Activated CD4-positive, alpha-beta T cell treated with anti-CD3 and anti-CD28 coated beads for 36 hours (primary cell): ENCODE measurements around the gene ENG. TPM values are rescaled to one million over a fixed set of nuclear protein-coding genes. Genes with fewer than 3 reads are reported as not detected.
"Not testable (repeated sequence)": the region's sequence is repeated elsewhere in the genome, so short reads cannot be mapped to it uniquely, and the experiment has no call there.

Experiments
- ATAC-seq: fragments of 200-7000 bp; cut with Tn5 transposase; one replicate; pipeline ENCODE4 v1.10.0; 2021; ENCODE audit warnings: mild to moderate bottlenecking, moderate library complexity
- CTCF ChIA-PET: fragments of 350-600 bp; sonication (Branson Sonifier 250); formaldehyde crosslinking; loops from one replicate; lab custom pipeline; 2021; ENCODE audit warnings: antibody characterized with exemption; lab: Charles Lee
- POLR2A ChIA-PET: fragments of 350-600 bp; sonication (Branson Sonifier 250); formaldehyde crosslinking; loops from one replicate; lab custom pipeline; 2021; ENCODE audit warnings: antibody characterized with exemption, inconsistent platforms; lab: Charles Lee
- DNase-seq: peaks from one replicate; pipeline ENCODE4 v3.0.0-alpha.2; 2020
- H3K27ac Mint-ChIP-seq: one replicate; pipeline ENCODE4 v1.8.0; 2021; ENCODE audit warnings: mixed read lengths
- H3K27me3 Mint-ChIP-seq: one replicate; pipeline ENCODE4 v1.8.0; 2021; ENCODE audit warnings: mixed read lengths
- H3K36me3 Mint-ChIP-seq: one replicate; pipeline ENCODE4 v1.8.0; 2021; ENCODE audit warnings: low read depth, mixed read lengths
- H3K4me1 Mint-ChIP-seq: one replicate; pipeline ENCODE4 v1.8.0; 2021; ENCODE audit warnings: mixed read lengths
- H3K4me3 Mint-ChIP-seq: one replicate; pipeline ENCODE4 v1.8.0; 2021; ENCODE audit warnings: mild to moderate bottlenecking, moderate library complexity, mixed read lengths
- H3K9me3 Mint-ChIP-seq: one replicate; pipeline ENCODE4 v1.8.0; 2021; ENCODE audit warnings: low read depth, mixed read lengths
- intact Hi-C, 2 experiments: fragments of 100-400 bp; cut with DNase I in 1 of 2; cut with micrococcal nuclease in 1 of 2; formaldehyde crosslinking; loops; one replicate each; pipeline versions ENCODE4 v1.14.2 to v1.15.1; 2022 to 2024; cut with DNase I, micrococcal nuclease
- total RNA-seq, 2 experiments: library from RNA; stranded (reverse); gene quantifications; one replicate each; pipeline ENCODE4 v1.2.3, GENCODE V29; 2021

Gene ENG
- total RNA-seq, 2 experiments from 2014 or later: 13.9 to 15.2 TPM

- intact Hi-C loops: no loop called here
- no peaks in the 10 kb centered on the region for H3K27me3 Mint-ChIP-seq
- no peaks in the 10 kb centered on the region for H3K4me1 Mint-ChIP-seq
- H3K36me3 Mint-ChIP-seq: no peaks in the 10 kb centered on the region
- no peak for DNase-seq
- ATAC-seq: no peak
- no peaks in the 10 kb centered on the region for H3K9me3 Mint-ChIP-seq
- ChIA-PET POLR2A (interaction anchor here (0.6 to 1.0 kb wide), 2 partner anchors 44 to 78 kb away, joined by 3 to 6 read pairs; no protein-coding TSS in a partner anchor), CTCF (interaction anchor here (1.0 to 2.4 kb wide), 2 partner anchors 28 to 48 kb away, joined by 3 to 9 read pairs; no protein-coding TSS in a partner anchor)
- no peak overlapping the region for H3K4me3 Mint-ChIP-seq
- no peak overlapping the region for H3K27ac Mint-ChIP-seq
These were observed 13.2 kb downstream of the ENG start for GRCh38 chr9:127841087-127841835.

- POLR2A ChIA-PET: interaction anchor here (0.6 kb wide), 1 partner anchor 109 kb away, joined by 3 read pairs; no protein-coding TSS in a partner anchor
- DNase-seq: no peak
- ATAC-seq: no peak
- intact Hi-C loops: no loop called here
- peaks cover 10% of the 10 kb centered on the region for H3K4me1 Mint-ChIP-seq
- no peak overlapping the region for H3K27ac Mint-ChIP-seq
- no peaks in the 10 kb centered on the region for H3K36me3 Mint-ChIP-seq
- no peaks in the 10 kb centered on the region for H3K27me3 Mint-ChIP-seq
- CTCF ChIA-PET: interaction anchor here (2.4 kb wide), 1 partner anchor 31 kb away, joined by 9 read pairs; no protein-coding TSS in a partner anchor
- no peaks in the 10 kb centered on the region for H3K9me3 Mint-ChIP-seq
- H3K4me3 Mint-ChIP-seq: no peak overlapping the region
These were observed 15.9 kb downstream of the ENG start for GRCh38 chr9:127838375-127839078.

GRCh38 chr9:127837346-127837745 lies 17.1 kb downstream of the ENG start:
- Mint-ChIP-seq H3K4me1 (peaks cover 18% of the 10 kb centered on the region), H3K9me3 (no peaks in the 10 kb centered on the region), H3K4me3 (no peak overlapping the region), H3K27me3 (no peaks in the 10 kb centered on the region), H3K27ac (no peak overlapping the region), H3K36me3 (peaks cover 1% of the 10 kb centered on the region)
- ATAC-seq (no peak), DNase-seq (no peak)
- POLR2A ChIA-PET: no interaction called here
- CTCF ChIA-PET: interaction anchor here (0.7 to 2.0 kb wide), 2 partner anchors 33 to 668 kb away, joined by 3 to 5 read pairs; no protein-coding TSS in a partner anchor
- intact Hi-C loops: no loop called here

- not testable (repeated sequence) for H3K36me3 Mint-ChIP-seq
These were observed 17.9 kb downstream of the ENG start for GRCh38 chr9:127836561-127836960.

GRCh38 chr9:127835991-127836516 lies 18.4 kb downstream of the ENG start:
- ChIA-PET POLR2A (no interaction called here), CTCF (interaction anchor here (0.6 to 2.0 kb wide), 3 partner anchors 34 to 293 kb away, joined by 3 to 6 read pairs (median 5); partner anchors contain the start of gene TOR2A)
- no peaks in the 10 kb centered on the region for H3K27me3 Mint-ChIP-seq
- intact Hi-C loops: no loop called here
- DNase-seq: peak; percentile 57
- H3K27ac Mint-ChIP-seq: no peak overlapping the region
- peaks cover 2% of the 10 kb centered on the region for H3K36me3 Mint-ChIP-seq
- H3K4me3 Mint-ChIP-seq: no peak overlapping the region
- peak; percentile 57 for ATAC-seq
- H3K9me3 Mint-ChIP-seq: no peaks in the 10 kb centered on the region
- peaks cover 20% of the 10 kb centered on the region for H3K4me1 Mint-ChIP-seq

More at GRCh38 chr9:127836561-127836960, 17.9 kb downstream of the ENG start:
- DNase-seq, POLR2A ChIA-PET, H3K27me3 Mint-ChIP-seq, intact Hi-C loops, H3K9me3 Mint-ChIP-seq, ATAC-seq, H3K27ac Mint-ChIP-seq, H3K4me3 Mint-ChIP-seq: not testable (repeated sequence)
- CTCF ChIA-PET: interaction anchor here (2.0 kb wide), 1 partner anchor 33 kb away, joined by 5 read pairs; no protein-coding TSS in a partner anchor
- H3K4me1 Mint-ChIP-seq: peaks cover 20% of the 10 kb centered on the region

GRCh38 chr9:127833555-127833954 lies 20.9 kb downstream of the ENG start:
- POLR2A ChIA-PET: interaction anchor here (0.6 kb wide), 1 partner anchor 32 kb away, joined by 6 read pairs; no protein-coding TSS in a partner anchor
- Mint-ChIP-seq H3K4me1 (peaks cover 20% of the 10 kb centered on the region), H3K27me3 (no peaks in the 10 kb centered on the region), H3K9me3 (no peaks in the 10 kb centered on the region), H3K36me3 (peaks cover 2% of the 10 kb centered on the region), H3K27ac (peak overlapping the region; percentile 37), H3K4me3 (no peak overlapping the region)
- DNase-seq (no peak), ATAC-seq (no peak)
- intact Hi-C loops: no loop called here
- CTCF ChIA-PET: interaction anchor here (0.6 kb wide), 1 partner anchor 284 kb away, joined by 3 read pairs; no protein-coding TSS in a partner anchor

GRCh38 chr9:127832248-127832647 lies 22.2 kb downstream of the ENG start:
- peaks cover 20% of the 10 kb centered on the region for H3K4me1 Mint-ChIP-seq
- H3K4me3 Mint-ChIP-seq: no peak overlapping the region
- intact Hi-C loops: no loop called here
- DNase-seq: peak; percentile 27
- ChIA-PET CTCF (interaction anchor here (1.3 to 2.2 kb wide), 2 partner anchors 21 to 38 kb away, joined by 3 to 6 read pairs; no protein-coding TSS in a partner anchor), POLR2A (interaction anchor here (0.6 kb wide), 1 partner anchor 53 kb away, joined by 3 read pairs; no protein-coding TSS in a partner anchor)
- peak; percentile 43 for ATAC-seq
- no peaks in the 10 kb centered on the region for H3K9me3 Mint-ChIP-seq
- H3K36me3 Mint-ChIP-seq: peaks cover 2% of the 10 kb centered on the region
- no peaks in the 10 kb centered on the region for H3K27me3 Mint-ChIP-seq
- H3K27ac Mint-ChIP-seq: peak overlapping the region; percentile 67

- intact Hi-C loops: no loop called here
- peaks cover 2% of the 10 kb centered on the region for H3K36me3 Mint-ChIP-seq
- H3K4me1 Mint-ChIP-seq: peaks cover 13% of the 10 kb centered on the region
- CTCF ChIA-PET: no interaction called here
- POLR2A ChIA-PET: interaction anchor here (0.6 kb wide), 1 partner anchor 510 kb away, joined by 3 read pairs; no protein-coding TSS in a partner anchor
- no peaks in the 10 kb centered on the region for H3K27me3 Mint-ChIP-seq
- H3K27ac Mint-ChIP-seq: no peak overlapping the region
- no peak for ATAC-seq
- no peaks in the 10 kb centered on the region for H3K9me3 Mint-ChIP-seq
- no peak overlapping the region for H3K4me3 Mint-ChIP-seq
- no peak for DNase-seq
These were observed 25.1 kb downstream of the ENG start for GRCh38 chr9:127829205-127829906.

GRCh38 chr9:127828262-127829031 lies 26.0 kb downstream of the ENG start:
- CTCF ChIA-PET: interaction anchor here (1.4 kb wide), 1 partner anchor 17 kb away, joined by 3 read pairs; no protein-coding TSS in a partner anchor
- Mint-ChIP-seq H3K9me3 (no peaks in the 10 kb centered on the region), H3K36me3 (peaks cover 5% of the 10 kb centered on the region), H3K4me1 (peaks cover 10% of the 10 kb centered on the region), H3K27me3 (no peaks in the 10 kb centered on the region), H3K27ac (no peak overlapping the region), H3K4me3 (no peak overlapping the region)
- intact Hi-C loops: no loop called here
- POLR2A ChIA-PET: interaction anchor here (0.6 kb wide), 1 partner anchor 32 kb away, joined by 4 read pairs; no protein-coding TSS in a partner anchor
- ATAC-seq (no peak), DNase-seq (no peak)
